Ecto neural progenitor cell (in vitro differentiated cells): ENCODE measurements around the gene TAAR6.
"Not testable (repeated sequence)": the region's sequence is repeated elsewhere in the genome, so short reads cannot be mapped to it uniquely, and the experiment has no call there.

Experiments
- DNase-seq: peaks from one replicate; pipeline ENCODE4 v3.0.0-alpha.2; 2018; ENCODE audit warnings: low spot score

Gene TAAR6, protein sequence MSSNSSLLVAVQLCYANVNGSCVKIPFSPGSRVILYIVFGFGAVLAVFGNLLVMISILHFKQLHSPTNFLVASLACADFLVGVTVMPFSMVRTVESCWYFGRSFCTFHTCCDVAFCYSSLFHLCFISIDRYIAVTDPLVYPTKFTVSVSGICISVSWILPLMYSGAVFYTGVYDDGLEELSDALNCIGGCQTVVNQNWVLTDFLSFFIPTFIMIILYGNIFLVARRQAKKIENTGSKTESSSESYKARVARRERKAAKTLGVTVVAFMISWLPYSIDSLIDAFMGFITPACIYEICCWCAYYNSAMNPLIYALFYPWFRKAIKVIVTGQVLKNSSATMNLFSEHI

DNA sequence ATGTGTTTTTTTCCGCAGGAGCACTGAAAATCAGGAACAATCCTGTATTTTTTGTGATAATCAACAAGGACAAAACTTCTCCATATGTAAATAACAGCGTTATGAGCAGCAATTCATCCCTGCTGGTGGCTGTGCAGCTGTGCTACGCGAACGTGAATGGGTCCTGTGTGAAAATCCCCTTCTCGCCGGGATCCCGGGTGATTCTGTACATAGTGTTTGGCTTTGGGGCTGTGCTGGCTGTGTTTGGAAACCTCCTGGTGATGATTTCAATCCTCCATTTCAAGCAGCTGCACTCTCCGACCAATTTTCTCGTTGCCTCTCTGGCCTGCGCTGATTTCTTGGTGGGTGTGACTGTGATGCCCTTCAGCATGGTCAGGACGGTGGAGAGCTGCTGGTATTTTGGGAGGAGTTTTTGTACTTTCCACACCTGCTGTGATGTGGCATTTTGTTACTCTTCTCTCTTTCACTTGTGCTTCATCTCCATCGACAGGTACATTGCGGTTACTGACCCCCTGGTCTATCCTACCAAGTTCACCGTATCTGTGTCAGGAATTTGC lies at the start of gene TAAR6:
TSS of gene TAAR6 (plus strand) at position 102 of the 557 bp plus-strand sequence. CDS start at position 102, 0 bp downstream.
- DNase-seq: no peak

DNA sequence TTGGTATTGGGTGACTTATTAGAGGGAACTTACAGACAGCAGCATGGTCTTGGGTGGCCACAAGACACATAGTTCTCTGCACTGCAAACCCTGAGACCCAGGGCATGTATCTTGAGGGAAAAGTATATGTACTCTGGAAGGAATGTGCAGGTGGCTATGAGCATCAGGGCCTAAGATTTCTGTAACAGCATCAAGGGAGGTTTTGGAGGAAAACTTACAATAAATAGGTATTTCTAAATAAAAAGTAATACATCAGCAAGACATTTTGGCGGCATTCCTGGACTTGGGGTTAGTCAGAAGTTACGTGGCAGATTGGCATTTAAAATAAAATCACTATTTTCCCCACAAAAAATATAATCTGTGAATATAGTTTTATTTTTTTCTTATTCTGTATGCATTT lies 49.2 kb upstream of the TAAR6 start:
- DNase-seq: no peak

DNA sequence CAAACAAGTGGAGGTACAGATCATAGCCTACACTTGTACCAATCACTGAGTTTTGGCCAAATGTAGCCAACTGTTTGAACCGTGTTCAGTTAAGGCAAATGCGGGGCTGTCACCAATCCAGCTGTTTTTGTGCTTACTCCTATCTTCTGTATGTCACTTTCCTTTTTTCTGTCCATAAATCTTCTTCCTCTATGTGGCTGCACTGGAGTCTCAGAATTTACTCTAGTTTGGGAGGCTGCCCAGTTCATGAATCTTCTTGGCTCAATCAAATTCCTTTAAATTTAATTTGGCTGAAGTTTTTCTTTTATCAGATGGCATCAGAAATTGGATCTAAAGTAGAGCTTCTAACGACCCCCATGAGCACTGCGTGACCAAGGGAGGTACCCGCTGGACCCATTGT lies 45.5 kb upstream of the TAAR6 start:
- DNase-seq: no peak

DNA sequence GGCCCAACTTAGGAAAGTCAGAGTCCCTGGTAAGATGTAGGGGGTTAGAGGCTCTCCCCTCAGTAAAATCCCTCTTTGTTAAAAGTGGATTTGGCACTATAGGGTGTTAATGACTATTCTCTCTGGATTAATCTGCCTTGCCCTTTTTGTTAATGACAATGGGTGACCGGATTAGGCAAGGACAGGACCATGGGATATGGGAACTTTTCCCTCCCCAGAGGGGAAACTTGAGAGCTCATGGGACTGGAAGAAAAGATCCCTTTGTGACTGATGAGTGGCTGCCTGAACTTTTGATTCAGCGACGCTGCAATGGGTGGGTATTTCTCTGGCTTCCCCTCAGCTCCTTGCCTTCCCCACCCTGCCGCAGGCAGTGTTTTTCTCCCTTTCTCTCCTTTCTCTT lies 44.3 kb upstream of the TAAR6 start:
- no peak for DNase-seq

DNA sequence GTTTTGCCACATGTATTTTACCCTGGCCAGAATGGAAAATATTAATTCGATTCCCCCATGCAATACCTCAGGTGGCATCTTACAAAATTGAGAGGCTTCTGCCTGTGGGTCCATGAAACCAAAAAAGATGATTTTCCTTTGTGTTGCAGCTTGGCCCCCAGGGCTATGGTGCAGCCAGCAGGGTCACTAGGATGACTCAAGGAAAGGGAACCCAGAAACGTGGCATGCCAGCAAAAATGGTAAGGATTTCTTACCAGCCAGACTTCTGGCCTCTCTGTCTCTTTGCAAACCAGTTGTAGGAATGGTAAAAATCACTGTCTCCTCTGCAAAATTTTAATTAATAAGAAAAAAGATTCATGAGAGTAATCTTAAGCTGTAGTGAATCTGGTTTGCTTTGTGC lies 43.7 kb upstream of the TAAR6 start:
- DNase-seq: no peak

DNA sequence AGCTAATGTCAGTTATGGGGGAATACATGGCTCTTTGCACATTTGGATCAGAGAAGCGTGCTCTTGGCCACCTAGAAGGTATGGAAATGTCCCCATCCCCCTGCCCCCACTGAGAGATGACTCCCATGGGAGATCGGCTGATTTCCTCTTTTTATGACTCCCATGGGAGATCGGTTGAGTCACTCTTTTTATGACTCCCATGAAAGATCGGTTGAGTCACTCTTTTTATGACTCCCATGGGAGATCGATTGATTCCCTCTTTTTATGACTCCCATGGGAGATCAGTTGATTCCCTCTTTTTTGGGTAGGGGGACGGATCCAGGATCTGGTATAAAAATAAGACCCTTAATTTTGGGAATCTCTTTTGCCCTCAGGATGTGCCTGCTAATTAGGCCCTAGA lies 42.3 kb upstream of the TAAR6 start:
- DNase-seq: no peak

DNA sequence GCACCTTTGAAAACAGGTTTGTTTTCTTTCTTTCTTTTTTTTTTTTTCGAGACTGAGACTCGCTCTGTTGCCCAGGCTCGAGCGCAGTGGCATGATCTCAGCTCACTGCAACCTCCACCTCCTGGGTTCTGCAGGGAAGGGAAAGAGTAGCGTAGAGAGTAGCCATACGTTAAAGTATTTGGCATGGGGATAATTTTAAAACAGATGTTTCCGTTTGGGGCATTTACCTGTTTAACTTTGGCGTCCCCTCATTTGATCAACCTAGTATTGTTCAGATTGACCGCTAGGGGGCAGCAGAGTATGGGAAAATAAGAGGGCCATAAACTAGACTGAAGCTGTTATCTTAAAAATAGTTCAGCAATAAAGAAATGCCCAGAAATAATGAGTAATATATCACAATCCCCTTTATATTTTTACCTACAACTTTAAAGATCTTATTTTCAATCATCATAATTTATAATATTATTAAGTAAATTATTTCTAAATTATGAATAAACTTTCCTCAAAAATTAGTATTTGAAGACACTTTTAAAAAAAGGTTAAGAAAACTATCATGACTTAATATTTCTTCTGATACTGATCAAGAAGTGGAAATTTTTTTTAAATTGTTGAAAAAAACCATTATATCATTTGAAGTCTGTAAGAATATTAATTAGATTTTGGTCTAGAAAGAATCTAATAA lies 39.7 kb upstream of the TAAR6 start:
- DNase-seq: peak; percentile 63

DNA sequence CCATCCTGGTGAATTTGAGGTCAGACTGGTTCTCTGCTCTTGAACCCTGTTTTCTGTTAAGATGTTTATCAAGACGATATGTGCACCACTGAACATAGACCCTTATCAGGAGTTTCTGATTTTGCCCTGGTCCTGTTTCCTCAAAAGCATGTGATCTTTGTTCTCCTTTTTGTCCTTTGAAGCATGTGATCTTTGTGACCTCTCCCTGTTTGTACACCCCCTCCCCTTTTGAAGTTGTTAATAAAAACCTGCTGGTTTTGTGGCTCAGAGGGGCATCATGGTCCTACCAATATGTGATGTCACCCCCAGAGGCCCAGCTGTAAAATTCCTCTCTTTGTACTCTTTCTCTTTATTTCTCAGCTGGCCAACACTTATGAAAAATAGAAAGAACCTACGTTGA lies 35.6 kb upstream of the TAAR6 start:
- not testable (repeated sequence) for DNase-seq

DNA sequence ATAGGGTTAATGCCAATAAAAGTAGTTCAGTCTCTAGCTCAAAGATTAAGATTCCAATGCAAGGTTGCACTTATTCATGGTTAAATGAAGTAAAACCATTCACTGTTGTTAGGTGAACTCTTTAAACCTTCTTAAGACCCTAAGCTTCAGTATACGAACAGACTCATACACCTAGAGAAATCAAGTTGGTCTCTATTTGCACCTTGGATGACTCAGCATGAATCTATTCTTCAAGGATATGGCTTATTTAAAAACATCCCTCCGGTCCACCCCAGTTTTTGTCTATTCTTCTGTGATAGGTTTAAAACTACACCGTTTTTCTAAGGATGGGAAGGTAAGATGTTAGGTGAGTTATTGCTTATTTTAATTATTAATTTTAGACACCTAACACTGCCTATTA lies 33.0 kb upstream of the TAAR6 start:
- DNase-seq: no peak

DNA sequence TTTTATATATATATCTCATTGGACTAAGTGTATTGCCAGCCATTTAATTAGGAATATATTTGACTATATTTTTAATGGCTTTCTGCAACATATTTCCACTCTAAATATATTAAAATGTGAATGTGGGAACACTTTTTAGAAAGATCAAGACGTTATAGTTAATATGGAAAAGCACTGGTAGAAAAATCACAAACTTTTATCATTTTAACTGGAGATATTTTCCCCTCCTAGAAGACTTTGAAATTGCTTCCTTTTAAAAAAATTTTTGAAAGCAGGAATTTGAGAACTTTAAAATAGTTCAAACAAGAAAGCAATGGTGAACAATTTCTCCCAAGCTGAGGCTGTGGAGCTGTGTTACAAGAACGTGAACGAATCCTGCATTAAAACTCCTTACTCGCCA lies 32.1 kb upstream of the TAAR6 start, which contains the start of gene TAAR9:
TSS of gene TAAR9 (plus strand) at position 301 of the 400 bp plus-strand sequence. CDS start at position 314, 13 bp downstream.
- no peak for DNase-seq

DNA sequence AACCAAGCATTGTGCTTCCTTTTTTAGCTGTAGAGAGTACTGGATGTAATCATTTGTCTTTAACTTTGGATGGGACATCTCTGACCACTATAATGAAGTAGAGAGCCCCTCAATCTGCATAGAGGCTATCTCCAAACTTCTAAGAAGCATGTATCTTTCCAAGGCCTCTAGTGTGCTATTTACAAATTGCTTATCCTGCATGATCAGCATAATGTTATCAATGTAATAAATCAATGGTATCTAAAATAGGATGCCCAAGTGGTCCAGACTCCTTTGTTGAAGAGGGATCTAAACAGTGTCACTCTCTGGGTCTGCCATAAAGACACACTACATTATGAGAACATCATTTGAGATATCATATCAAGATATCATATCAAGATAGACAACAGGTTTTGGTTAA lies 25.3 kb upstream of the TAAR6 start:
- DNase-seq: no peak

DNA sequence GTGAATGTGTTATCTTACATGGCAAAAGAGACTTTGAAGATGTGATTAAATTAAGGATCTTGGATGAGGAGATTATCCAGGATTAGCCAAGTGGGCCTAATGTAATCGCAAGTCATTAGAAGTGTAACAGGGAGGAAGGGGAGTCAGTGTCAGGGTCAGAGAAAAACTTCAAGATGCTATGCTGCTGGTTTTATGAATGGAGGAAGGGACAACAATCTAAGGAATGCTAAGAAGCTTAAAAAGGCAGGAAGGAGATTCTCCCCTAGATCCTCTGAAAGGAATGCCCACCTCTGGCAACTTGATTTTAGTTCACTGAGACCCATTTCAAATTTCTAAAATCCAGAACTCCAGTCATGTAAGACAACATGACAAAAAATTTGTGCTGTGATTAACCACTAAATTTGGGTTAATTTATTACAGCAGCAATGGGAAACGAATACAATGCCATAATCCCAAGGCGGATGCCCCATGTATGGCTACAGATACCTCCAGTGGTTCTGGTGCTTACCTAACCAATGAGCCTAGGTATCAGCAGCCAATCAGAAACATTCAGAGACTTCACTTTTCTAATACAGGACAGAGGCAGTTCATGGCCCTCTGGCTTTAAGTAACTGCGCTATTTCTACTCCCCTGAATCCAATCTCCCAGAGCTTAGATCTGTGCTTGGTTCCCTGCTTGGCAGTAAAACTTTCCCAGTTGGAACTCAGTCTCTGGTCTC lies 21.2 kb upstream of the TAAR6 start:
- DNase-seq: no peak

DNA sequence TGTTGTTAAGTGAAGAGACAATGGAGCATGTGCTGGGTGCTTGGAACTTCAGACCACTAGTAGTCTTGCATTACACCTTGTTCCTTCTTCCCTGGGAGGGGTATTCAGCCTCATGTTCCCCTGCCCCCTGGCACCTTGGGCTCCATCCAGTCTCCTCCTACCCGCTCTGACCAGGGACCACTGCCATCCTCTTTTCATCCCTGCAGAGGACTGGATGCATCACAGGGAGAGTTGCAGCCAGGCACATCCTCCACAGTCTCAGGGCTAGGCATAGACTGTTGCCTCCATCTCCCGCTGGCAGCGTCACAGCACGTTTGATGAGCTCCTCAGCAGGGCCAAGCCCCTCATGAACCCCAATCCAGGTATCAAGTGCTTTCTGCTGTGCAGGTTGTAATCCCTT lies 18.9 kb upstream of the TAAR6 start:
- no peak for DNase-seq

DNA sequence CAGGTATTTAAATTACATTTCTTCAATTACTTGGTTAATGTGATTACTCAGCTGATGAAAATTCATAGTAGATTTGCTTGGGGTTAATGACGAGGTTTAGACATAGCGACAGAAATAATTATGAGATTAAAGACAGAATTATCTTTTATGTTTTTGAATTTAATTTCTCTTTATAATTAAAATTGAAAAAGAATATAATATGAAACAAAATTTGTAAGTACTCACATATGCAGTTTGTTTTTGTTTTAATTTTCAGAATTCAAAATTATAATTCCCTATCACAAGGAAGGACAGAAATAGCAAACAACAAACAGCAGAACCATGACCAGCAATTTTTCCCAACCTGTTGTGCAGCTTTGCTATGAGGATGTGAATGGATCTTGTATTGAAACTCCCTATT lies 17.8 kb upstream of the TAAR6 start, which contains the start of gene TAAR8:
TSS of gene TAAR8 (plus strand) at position 301 of the 400 bp plus-strand sequence. CDS start at position 322, 21 bp downstream.
- no peak for DNase-seq

DNA sequence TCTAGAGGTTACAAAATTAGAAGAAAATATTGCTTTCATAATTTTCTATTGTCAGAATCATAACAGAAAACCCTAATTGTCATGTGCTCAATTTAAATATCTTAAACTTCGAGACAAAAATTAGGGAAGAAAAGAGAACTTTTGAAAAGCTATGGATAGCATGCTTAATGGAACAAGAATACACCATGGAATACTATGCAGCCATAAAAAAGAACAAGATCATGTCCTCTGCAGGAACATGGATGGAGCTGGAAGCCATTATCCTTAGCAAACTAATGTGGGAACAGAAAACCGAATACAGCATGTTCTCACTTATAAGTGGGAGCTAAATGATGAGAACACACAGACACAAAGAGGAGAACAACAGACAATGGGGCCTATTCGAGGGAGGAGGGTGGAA lies 10.0 kb upstream of the TAAR6 start:
- DNase-seq: not testable (repeated sequence)

DNA sequence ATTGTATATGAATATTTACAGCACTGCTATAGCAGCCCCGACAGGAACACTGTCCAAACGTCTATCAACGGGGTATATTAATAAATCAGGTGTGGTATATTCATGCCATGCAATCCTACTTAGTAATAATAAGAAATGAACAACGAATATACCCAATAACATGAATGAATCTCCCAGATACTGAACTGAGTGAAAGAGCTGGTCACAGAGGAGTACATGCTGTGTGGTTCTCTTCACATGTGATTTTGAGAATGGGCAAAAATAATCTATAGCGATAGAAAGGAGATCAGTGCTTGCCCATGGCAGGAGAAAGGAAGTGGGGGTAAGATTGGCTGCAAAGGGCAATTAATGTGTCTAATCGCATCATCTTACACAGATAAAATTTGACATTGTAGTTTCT lies 3.7 kb upstream of the TAAR6 start:
- no peak for DNase-seq

DNA sequence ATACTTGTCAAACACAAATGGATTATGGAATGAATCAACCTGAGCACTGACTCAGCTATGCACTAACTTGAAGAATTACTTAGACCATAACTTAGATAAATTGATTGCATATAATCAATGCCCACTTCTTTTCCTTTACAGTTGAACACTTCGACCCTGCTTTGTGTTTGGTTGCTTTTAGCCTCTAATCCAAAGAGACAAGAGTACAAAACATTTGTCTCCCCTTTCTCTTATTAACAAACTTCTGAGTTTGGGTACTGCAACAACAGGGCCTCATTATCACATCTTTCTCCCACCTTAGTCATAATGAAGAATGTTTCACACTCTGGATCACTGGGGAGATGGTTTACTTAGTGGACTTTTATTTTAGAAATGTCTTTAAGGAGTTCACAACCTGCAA lies 2.6 kb upstream of the TAAR6 start:
- no peak for DNase-seq

DNA sequence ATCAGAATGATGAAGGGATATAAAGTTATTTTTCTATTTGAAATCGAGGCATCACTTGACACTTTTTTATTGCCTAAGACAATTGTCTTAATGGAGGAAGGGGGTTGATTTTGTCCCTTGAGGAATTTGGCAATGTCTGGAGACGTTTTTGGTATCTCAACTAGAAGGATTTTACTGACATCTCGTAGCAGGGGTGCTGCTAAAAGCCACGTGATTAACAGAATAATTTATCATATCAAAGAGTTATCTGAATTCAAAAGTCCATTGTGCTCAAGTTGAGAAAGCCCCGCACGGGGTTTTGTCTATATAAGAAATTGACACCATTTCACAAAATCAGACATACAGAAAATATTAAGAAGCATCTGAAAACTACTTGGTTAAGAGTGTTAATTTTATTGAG lies 1.5 kb upstream of the TAAR6 start:
- no peak for DNase-seq

DNA sequence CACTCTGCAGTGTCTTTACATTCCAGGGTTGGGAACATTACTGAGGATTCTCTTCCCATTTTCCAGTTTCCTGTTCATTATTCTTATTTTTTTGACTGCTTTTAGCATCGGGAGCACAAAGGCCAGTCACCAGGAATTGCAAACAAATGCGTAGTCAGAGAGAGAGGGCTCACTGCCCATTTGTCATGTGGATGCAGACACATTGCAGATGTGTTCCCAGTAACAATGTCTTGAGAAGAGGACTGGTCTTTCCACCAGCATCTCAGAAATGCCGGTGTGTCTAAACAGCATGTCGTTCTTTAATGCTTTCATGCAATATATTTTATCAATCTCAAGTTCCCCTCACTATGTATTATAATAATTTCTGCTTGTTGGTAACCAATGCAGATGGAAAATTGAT lies 952 bp upstream of the TAAR6 start:
- DNase-seq: no peak

DNA sequence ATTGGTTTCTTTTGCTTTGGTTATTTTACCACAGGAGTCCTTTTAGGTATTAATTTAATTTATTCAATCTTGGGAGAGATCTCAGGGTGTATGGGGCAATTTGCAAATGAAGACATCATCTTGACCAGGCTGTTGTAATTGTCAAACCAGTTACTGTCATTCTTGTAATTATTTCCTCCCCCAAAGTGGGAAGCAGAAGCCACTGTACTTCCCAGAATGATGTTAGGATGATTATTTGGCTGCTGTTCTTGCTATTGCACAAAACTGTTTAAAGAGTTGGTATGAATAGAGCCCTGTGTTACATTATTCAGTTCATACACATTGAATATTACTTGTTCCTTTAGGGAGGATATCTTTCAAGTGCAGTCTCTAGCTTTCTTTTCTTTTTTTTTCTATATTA lies 1.7 kb downstream of the TAAR6 start:
- DNase-seq: no peak

DNA sequence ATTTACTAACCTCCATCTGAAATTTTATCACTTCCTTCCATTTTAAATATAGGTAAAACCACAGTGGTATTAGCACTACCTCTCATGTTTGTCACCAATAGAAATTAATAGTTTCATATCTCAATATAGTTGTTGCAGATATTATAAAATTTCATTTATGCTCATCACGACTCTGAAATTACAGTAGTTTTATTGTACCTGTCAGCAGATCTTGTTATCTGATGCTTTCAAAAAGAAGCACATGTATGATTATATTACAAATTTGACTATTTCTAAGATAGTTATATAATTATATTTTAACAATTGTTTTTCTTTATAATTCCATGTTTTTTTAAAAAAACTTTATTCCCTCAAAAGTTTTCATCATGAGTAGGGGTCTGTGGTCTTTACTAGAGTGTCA lies 14.6 kb downstream of the TAAR6 start:
- DNase-seq: no peak

DNA sequence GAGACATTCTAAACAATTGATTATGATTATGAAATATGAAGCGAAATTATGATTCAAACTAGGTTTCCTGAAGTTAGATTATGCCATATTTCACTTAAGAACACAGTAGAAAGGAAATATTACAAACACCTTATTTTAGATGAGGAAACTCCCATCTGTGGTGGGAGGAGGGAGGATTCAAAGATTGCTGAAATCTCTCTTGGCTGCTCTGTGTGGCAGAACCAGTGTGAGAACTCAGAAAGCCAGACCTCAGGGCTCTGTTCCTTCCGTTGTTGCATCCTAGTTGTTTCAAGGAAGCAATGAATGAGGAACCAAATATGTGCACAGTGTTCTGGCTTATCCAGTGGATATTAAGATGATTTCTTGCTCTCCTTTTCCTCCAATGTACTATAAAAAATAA lies 17.3 kb downstream of the TAAR6 start:
- DNase-seq: no peak

DNA sequence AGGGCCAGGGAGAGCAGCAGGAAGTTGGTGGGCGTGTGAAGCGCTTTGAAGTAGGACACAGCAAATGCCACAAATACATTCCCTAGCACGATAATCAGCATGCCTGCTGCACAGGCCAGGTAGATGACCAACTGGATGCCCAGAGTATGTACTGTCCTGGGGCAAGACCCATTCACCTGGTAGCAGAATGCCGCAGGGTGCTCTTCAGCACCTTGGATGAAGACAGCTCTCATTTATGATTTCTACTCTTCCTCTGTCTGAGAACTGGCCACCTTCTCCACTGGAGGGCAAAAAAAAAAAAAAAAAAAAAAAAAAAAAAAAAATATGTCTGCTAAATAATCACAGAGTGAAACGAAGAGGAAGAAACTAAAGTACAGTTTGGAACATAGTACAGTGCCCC lies 19.3 kb downstream of the TAAR6 start, which contains the start of gene TAAR5:
TSS of gene TAAR5 (minus strand) at position 288 of the 400 bp plus-strand sequence. CDS start at position 233, 55 bp downstream.
- no peak for DNase-seq
